ENCODE data around the gene ANO10. TPM values are rescaled to one million over a fixed set of nuclear protein-coding genes. Genes with fewer than 3 reads are reported as not detected.
"Not testable (repeated sequence)": the region's sequence is repeated elsewhere in the genome, so short reads cannot be mapped to it uniquely, and the experiment has no call there.

The ANO10 gene
- total RNA-seq, 4 donors from 2014 or later = 32.8 to 111 (median 54.3) TPM

GRCh38 chr3:43362183-43362582 lies 259.6 kb downstream of the ANO10 start:
- TF ChIP-seq POLR2A (IDR thresholded peaks at IDR 0.05) (no peak), CTCF (IDR thresholded peaks at IDR 0.05) (no peak)
- Histone ChIP-seq H3K4me1 (no peaks in the 10 kb centered on the region), H3K27ac (no peak overlapping the region), H3K9me3 (no peaks in the 10 kb centered on the region), H3K27me3 (no peaks in the 10 kb centered on the region), H3K4me3 (no peak overlapping the region), H3K36me3 (no peaks in the 10 kb centered on the region)
- no peak for DNase-seq
- intact Hi-C loops (cut with DNase I; ENCODE audit: low total_unique reads) = no loop called here

DNA sequence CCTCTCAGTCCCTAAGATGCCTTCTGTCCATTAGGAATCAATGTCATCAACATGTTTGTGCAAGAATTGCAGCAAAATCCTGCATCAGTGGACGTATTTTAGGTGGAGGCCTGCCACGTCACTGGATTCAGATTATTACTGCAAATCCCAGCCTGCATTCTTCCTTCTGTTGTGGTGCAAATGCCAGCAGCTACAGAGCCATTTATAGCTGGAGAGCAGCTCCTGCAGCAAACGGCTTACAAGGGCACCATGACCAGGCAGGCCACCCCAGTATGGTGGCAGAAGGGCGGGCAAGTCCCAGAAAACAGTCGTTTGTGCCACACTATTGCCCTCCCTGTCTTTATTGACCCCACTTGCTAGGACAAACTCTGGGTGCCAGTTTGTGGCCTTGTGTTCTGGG lies 260.7 kb downstream of the ANO10 start:
- Histone ChIP-seq H3K4me1 (no peaks in the 10 kb centered on the region), H3K9me3 (peaks cover 0 to 3% of the 10 kb centered on the region in 2 donors), H3K4me3 (no peak overlapping the region), H3K27me3 (no peaks in the 10 kb centered on the region), H3K27ac (no peak overlapping the region), H3K36me3 (no peaks in the 10 kb centered on the region)
- intact Hi-C loops (cut with DNase I; ENCODE audit: low total_unique reads) = no loop called here
- TF ChIP-seq POLR2A (IDR thresholded peaks at IDR 0.05) (no peak), CTCF (IDR thresholded peaks at IDR 0.05) (no peak)
- DNase-seq = no peak

GRCh38 chr3:43356033-43356432 lies 265.8 kb downstream of the ANO10 start:
- intact Hi-C loops (cut with DNase I; ENCODE audit: low total_unique reads); DNase-seq; H3K36me3 ChIP-seq; H3K27me3 ChIP-seq; H3K4me1 ChIP-seq; H3K27ac ChIP-seq; H3K4me3 ChIP-seq: not testable (repeated sequence)
- H3K9me3 ChIP-seq = peaks cover 0 to 24% of the 10 kb centered on the region in 2 donors

GRCh38 chr3:43353923-43354670 lies 267.7 kb downstream of the ANO10 start:
- no peak for DNase-seq
- H3K27me3 ChIP-seq = no peaks in the 10 kb centered on the region
- intact Hi-C loops (cut with DNase I; ENCODE audit: low total_unique reads) = no loop called here
- H3K36me3 ChIP-seq = no peaks in the 10 kb centered on the region
- H3K27ac ChIP-seq = no peak overlapping the region
- H3K4me3 ChIP-seq = no peak overlapping the region
- no peak for TF ChIP-seq CTCF (IDR thresholded peaks at IDR 0.05)
- H3K4me1 ChIP-seq = no peaks in the 10 kb centered on the region
- peaks cover 0 to 24% of the 10 kb centered on the region in 2 donors for H3K9me3 ChIP-seq

- no peaks in the 10 kb centered on the region for H3K36me3 ChIP-seq
- intact Hi-C loops (cut with DNase I; ENCODE audit: low total_unique reads) = no loop called here
- TF ChIP-seq POLR2A (IDR thresholded peaks at IDR 0.05) (no peak), CTCF (IDR thresholded peaks at IDR 0.05) (no peak)
These were observed 268.4 kb downstream of the ANO10 start for GRCh38 chr3:43353393-43353792.

More at GRCh38 chr3:43353393-43353792, 268.4 kb downstream of the ANO10 start:
- Histone ChIP-seq H3K4me1 (no peaks in the 10 kb centered on the region), H3K27me3 (no peaks in the 10 kb centered on the region), H3K27ac (no peak overlapping the region), H3K4me3 (no peak overlapping the region), H3K9me3 (peaks cover 0 to 24% of the 10 kb centered on the region in 2 donors)
- DNase-seq = no peak

Measured in uterus (tissue), 4 donors.